Hepatocyte (in vitro differentiated cells): ENCODE measurements around the gene ANAPC2.

Source experiments
- EZH2 ChIP-seq: fragments of 200-600 bp; sonication (generic); IDR thresholded peaks from 2 replicates; pipeline ENCODE4 v1.6.1; 2016; ENCODE audit warnings: antibody characterized with exemption, mild to moderate bottlenecking, borderline replicate concordance
- TF ChIP-seq, protein P1 (sequence below): fragments of 200-600 bp; sonication (generic); IDR thresholded peaks from 2 replicates; pipeline ENCODE4 v1.5.1; 2016; ENCODE audit warnings: antibody characterized with exemption, mild to moderate bottlenecking; ENCODE audit not compliant: poor library complexity

DNA sequence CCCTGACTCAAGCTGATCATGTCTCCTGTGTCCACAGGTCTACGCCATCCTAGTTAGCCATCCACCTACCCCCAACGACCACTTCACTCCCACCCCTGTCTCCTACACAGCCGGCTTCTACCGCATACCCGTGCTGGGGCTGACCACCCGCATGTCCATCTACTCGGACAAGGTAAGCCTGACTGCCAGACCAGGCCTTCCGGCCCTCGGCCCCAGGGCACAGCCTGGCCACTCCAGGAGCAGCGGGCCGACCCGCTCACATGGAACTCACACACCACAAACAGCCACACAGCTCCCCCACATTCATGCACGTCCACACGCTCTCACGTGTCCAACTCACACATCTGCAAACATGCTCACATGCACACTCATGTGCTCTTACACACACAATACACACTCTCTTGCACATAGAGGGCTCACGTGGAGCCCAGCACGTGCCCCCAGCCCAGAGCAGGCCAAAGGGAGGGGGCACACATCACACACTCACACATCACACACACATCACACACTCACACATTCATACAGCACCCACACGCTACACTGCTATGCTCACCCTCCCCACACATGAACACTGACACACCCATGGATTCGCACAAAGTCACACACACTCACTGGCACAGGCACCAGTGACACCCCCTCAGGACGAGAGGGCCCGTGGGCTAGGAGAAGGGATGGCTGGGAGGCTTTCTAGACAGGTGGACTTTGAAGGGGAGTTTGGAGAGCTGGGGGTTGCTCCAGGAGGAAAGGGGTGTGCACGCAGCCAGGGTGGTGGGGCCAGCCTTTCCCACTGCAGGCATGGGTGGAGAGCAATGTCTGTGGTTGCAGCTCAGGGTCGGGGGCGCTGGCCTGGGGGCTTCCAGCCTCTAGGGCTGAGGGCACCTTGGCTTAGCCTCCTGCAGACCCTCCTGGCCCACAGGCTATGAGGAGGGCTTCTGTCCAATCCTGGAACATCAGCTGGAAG, 46.1 kb downstream of the ANAPC2 start:
- TF ChIP-seq, protein P1, sequence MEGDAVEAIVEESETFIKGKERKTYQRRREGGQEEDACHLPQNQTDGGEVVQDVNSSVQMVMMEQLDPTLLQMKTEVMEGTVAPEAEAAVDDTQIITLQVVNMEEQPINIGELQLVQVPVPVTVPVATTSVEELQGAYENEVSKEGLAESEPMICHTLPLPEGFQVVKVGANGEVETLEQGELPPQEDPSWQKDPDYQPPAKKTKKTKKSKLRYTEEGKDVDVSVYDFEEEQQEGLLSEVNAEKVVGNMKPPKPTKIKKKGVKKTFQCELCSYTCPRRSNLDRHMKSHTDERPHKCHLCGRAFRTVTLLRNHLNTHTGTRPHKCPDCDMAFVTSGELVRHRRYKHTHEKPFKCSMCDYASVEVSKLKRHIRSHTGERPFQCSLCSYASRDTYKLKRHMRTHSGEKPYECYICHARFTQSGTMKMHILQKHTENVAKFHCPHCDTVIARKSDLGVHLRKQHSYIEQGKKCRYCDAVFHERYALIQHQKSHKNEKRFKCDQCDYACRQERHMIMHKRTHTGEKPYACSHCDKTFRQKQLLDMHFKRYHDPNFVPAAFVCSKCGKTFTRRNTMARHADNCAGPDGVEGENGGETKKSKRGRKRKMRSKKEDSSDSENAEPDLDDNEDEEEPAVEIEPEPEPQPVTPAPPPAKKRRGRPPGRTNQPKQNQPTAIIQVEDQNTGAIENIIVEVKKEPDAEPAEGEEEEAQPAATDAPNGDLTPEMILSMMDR, result no peak
- no peak for TF ChIP-seq EZH2
